ENCODE results near the gene GRID2.
"Not testable (repeated sequence)": the region's sequence is repeated elsewhere in the genome, so short reads cannot be mapped to it uniquely, and the experiment has no call there.

Gene GRID2

DNA sequence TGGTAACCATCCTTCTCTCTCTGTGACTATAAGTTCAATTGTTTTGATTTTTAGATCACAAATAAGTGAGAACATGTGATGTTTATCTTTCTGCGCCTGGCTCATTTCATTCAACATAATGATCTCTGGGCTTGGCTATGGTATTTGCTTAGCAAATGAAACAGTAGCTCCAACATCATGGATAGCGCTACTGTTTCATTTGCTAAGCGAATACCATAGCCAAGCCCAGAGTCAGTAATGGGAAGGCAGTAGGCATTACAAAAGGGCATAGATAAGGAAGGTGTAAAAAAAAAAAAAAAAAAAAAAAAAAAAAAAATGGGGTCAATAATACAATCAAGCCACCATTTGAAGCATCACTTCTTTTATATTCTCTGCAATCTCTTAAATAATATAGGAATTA is 1055.8 kb downstream of the GRID2 start:
- Mint-ChIP-seq H3K27ac (no peak overlapping the region), H3K27me3 (no peaks in the 10 kb centered on the region), H3K4me1 (no peaks in the 10 kb centered on the region), H3K4me3 (no peak overlapping the region), H3K9me3 (peaks cover 4 to 7% of the 10 kb centered on the region in 2 donors)
- ATAC-seq: no peak
- DNase-seq: no peak

DNA sequence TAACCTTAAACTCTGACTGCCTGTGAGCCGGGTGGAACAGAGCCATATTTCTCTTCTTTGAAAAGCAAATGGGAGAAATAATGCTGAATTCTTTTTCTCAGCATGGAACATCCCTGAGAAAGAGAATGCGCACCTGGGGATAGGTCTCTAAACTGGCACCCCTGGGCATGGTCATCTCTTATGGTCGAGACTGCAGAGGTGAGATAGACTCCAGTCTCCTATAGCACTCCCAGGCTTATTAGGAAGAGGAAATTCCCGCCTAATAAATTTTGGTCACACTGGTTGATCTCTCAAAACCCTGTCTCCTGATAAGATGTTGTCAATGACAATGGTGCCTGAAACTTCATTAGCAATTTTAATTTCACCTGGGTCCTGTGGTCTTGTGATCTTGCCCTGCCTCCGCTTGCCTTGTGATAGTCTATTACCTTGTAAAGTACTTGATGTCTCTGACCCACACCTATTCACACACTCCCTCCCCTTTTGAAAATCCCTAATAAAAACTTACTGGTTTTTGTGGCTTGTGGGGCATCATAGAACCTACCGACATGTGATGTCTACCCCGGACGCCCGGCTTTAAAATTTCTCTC is 1062.5 kb downstream of the GRID2 start:
- H3K4me3 Mint-ChIP-seq, H3K27me3 Mint-ChIP-seq, DNase-seq, ATAC-seq, H3K27ac Mint-ChIP-seq, H3K4me1 Mint-ChIP-seq: not testable (repeated sequence)
- peaks cover 16 to 18% of the 10 kb centered on the region in 2 donors for H3K9me3 Mint-ChIP-seq

DNA sequence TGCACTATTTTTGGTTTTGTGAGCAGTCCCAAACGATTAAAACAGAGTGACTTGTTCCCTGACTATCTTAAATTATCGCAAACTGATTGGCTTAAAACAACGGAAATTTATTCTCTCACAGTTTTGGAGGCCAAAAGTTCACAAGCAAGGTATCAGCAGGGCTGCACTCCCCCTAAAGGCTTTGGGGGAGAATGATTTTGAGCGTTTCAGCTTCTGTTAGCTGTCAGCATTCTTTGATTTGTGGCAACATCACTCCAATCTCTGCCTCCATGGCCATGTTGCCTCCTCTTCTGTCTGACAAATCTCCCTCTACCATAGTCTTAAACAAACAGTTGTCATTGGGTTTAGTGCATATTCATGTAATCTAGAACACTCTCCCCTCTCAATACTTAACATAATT is 1065.2 kb downstream of the GRID2 start:
- ATAC-seq (no peak), DNase-seq (no peak)
- no peak overlapping the region for H3K4me3 Mint-ChIP-seq
- no peak overlapping the region for H3K27ac Mint-ChIP-seq
- H3K4me1 Mint-ChIP-seq: no peaks in the 10 kb centered on the region
- peaks cover 9 to 14% of the 10 kb centered on the region in 2 donors for H3K9me3 Mint-ChIP-seq
- H3K27me3 Mint-ChIP-seq: no peaks in the 10 kb centered on the region

DNA sequence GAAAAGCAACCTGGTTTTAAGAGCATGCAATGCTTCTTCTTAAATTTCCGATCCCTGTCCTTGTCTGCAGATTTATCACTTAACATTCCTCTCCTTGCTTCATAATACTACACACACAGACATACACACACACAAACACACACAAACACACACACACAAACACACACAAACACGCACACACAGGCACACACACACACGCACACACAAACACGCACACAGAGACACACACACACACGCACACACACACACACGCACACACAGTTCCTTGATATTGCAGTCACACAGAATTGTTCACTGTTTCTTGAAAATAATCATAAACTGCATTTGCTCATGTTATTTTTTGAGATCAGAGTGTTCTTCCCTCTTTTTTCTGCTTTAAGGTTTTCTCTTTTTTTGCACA is 1066.5 kb downstream of the GRID2 start:
- DNase-seq (no peak), ATAC-seq (no peak)
- Mint-ChIP-seq H3K9me3 (peaks cover 9 to 14% of the 10 kb centered on the region in 2 donors), H3K27ac (no peak overlapping the region), H3K27me3 (no peaks in the 10 kb centered on the region), H3K4me3 (no peak overlapping the region), H3K4me1 (no peaks in the 10 kb centered on the region)

DNA sequence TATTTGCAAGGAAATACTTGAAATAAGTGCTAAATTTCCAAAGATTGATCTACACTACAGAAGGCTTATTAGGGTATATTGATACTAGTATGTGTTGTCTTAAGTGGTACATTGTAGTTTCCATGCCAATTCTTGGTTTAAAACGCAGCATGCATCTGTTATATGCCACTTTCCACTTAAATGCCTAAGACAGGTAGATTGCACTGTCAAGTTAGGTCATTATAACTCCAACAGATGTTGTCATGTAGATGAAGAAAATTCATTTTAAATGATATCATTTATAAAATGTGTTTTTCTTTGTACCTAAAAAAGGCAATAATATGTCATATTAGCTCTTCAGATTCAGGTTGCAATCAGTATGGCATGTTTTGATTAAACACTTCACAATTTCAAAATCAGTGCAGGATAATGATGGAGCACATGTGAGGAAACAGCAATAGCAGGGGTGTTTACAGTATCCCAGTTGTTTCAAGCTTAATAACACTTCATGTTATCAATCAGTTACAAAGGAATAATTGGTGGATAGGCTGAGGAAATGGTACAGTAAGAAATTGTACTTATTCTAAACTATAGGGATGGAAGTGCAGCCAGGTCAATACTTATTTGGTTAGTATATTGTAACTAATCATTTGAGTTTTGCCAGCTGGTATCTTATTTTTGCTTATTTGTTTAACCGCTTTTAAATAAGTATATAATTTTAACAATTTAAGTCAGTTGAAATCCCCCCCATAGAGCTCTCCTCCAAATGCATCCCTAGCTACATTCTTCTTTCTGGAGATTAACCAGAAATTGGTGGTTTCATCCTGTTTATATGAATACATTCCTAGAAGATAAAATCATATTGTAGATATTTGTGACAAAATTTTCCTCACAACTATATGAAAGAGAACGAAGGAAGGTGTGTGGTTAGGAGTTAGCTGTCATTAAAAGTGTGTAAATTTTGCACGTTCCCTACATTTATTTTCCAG is 1070.4 kb downstream of the GRID2 start:
- Mint-ChIP-seq H3K27me3 (no peaks in the 10 kb centered on the region), H3K4me3 (no peak overlapping the region), H3K9me3 (peaks cover 10 to 16% of the 10 kb centered on the region in 2 donors), H3K4me1 (no peaks in the 10 kb centered on the region), H3K27ac (no peak overlapping the region)
- DNase-seq (no peak), ATAC-seq (no peak)

DNA sequence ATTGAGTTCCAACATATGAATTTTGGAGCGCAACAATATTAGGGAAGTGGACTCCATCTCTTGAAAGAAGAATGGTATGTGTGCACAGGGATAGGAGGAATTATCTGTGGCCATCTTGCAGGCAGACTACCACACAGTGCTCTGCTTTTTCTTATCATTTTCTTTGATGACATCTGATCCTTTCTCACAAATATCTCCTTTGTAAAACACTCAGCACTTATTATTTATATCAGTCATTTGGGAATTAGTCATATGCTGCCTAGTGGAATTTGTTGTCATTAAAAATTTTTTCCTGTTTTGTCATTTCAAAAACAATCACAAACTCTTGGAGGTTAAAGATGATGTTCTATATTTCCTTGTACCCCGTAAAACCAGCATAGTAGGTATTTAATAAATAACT is 1080.5 kb downstream of the GRID2 start:
- Mint-ChIP-seq H3K4me1 (no peaks in the 10 kb centered on the region), H3K4me3 (no peak overlapping the region), H3K9me3 (peaks cover 0 to 8% of the 10 kb centered on the region in 2 donors), H3K27ac (no peak overlapping the region), H3K27me3 (no peaks in the 10 kb centered on the region)
- no peak for ATAC-seq
- no peak for DNase-seq

DNA sequence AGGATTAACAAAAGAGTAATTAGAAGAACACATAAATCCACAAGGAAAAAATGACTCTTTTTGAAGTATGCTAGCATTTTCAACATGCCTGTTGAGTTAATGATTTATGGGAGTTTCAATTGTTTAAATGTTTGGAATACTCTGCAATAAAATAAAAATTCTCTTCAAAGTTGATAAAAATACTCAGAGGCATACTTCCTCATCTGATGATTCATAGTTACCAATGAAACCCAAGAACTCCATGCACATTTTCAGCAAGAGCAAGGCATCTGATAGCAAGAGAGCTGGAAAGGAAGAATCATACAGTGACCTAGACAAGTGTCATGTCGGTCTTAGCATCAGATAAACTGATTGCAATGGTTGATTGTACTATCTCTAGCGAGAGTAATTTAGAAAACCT is 1081.1 kb downstream of the GRID2 start:
- Mint-ChIP-seq H3K9me3 (peaks cover 0 to 8% of the 10 kb centered on the region in 2 donors), H3K4me1 (no peaks in the 10 kb centered on the region), H3K4me3 (no peak overlapping the region), H3K27ac (no peak overlapping the region), H3K27me3 (no peaks in the 10 kb centered on the region)
- no peak for ATAC-seq
- DNase-seq: no peak

DNA sequence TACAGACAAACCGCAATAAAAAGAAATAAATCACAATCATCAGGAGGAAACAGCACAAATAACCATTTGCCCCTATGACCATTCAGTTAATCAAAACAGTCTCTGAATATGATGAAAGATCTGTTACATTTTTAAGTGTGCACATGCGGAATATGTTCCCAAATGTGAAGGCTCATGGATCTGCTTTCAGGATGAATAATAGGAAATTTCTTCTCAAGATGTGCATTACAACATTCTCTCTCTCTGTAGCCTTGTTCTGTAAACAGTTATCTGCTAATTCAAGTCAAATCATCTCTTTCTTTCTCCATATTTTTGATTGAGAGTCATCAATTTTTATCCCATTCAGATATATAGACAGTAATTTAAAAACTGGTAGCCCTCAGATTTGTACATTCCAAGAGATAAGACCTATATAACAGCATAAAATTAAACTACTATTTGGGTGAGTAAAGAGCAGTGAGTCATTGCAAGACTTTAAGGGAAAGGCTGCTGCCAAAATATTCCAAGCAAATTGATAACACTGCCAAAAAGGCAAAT is 1090.8 kb downstream of the GRID2 start:
- H3K27ac Mint-ChIP-seq: peak overlapping the region in 1 of 2 donors; percentile 72
- ATAC-seq (no peak), DNase-seq (no peak)
- H3K27me3 Mint-ChIP-seq: no peaks in the 10 kb centered on the region
- no peaks in the 10 kb centered on the region for H3K4me1 Mint-ChIP-seq
- no peak overlapping the region for H3K4me3 Mint-ChIP-seq
- peaks cover 6% of the 10 kb centered on the region in 2 donors for H3K9me3 Mint-ChIP-seq

DNA sequence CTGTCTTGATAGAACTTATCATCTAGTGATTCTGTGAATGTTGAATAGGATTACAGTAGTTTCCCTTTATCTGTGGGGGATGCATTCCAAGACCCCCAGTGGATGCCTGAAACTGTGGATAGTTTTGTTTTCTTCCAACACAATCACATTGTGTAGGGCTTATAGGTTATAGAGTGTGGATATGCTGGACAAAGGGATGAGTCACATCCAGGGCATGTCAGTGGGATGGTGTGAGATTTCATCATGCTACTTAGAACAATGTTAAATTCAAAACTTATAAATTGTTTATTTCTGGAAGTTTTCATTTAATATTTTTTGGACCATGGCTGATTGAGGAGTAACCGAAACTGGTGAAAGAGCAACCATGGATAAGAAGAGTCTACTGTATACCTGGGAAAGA is 1092.5 kb downstream of the GRID2 start:
- ATAC-seq (no peak), DNase-seq (no peak)

DNA sequence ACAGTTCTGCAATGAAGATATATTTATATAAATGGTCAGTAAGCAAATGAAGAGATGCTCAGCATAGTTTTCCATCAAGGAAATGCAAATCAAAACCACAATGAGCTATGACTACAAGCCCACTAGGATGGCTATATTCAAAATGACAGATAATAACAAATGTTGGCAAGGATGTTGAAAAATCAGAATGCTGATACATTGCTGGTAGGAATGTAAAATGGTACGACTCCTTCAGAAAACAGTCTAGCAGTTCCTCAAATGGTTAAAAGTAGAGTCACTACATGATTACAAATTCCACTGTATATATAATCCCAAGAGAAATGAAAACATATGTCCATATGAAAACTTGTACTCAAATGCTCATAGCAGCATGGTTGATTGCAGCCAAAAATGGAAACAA is 1099.8 kb downstream of the GRID2 start:
- Mint-ChIP-seq H3K9me3 (peaks cover 6 to 11% of the 10 kb centered on the region in 2 donors), H3K27me3 (no peaks in the 10 kb centered on the region), H3K27ac (no peak overlapping the region), H3K4me1 (no peaks in the 10 kb centered on the region), H3K4me3 (no peak overlapping the region)
- DNase-seq: no peak
- no peak for ATAC-seq

More for the DNA sequence above, 1092.5 kb downstream of the GRID2 start:
- H3K4me1 Mint-ChIP-seq: no peaks in the 10 kb centered on the region
- no peak overlapping the region for H3K27ac Mint-ChIP-seq
- H3K9me3 Mint-ChIP-seq: peaks cover 6 to 7% of the 10 kb centered on the region in 2 donors
- H3K4me3 Mint-ChIP-seq: no peak overlapping the region
- no peaks in the 10 kb centered on the region for H3K27me3 Mint-ChIP-seq

DNA sequence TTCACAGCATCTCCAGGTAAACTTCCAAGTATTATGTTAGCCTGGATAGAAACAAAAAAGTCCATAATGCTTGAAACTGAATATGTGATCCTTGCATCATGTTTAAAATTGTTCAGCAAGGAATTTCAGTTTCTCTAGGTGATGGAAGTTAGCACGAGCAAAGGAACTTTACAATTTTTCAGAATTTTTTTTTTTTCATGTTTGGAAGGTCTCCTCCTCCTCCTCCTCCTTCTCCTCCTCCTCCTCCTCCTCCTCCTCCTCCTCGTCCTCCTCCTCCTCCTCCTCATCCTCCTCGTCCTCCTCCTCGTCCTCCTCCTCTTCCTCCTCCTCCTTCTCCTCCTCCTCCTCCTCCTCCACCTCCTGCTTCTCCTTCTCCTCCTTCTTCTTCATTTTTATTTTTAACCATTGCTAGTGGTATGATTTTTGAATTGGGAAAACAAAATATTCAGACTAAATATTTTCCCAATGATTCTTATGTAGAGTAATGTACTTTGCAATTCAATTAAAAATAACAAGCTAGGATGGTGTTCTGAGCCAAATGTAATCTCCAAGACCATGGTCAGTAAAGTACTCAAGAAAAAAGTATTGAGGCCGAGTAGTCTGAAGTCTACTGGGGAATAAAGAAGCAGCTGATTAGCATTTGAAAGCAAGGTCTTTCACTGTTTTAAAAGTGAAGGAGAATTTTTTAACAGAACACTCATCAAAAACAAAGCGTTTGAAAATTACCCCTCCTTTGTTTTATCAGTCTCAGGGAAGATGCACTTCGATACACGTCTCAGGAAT is 1103.9 kb downstream of the GRID2 start:
- DNase-seq (no peak), ATAC-seq (no peak)
- Mint-ChIP-seq H3K4me3 (no peak overlapping the region), H3K27ac (no peak overlapping the region), H3K9me3 (peaks cover 4 to 5% of the 10 kb centered on the region in 2 donors), H3K4me1 (no peaks in the 10 kb centered on the region), H3K27me3 (no peaks in the 10 kb centered on the region)

DNA sequence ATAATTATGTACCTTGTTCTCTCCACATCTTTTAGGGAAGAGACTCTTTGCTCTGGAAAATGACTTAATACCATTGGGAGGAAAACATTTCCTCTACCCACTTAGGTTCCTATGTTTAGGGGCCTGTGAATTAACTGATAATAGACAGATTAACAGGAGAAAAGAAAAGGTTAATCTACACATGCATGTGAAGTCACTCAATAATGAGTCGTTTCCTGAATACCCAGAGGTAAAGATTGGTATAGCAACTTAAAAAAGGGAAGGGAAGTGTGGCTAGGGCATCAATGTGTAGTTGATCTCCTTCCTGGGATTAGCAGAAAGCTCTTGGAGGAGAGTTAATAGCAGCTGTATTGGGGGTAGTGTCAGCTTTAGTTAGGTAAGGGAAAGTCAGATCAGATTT is 1105.3 kb downstream of the GRID2 start:
- ATAC-seq (no peak), DNase-seq (no peak)
- H3K4me3 Mint-ChIP-seq: no peak overlapping the region
- no peaks in the 10 kb centered on the region for H3K27me3 Mint-ChIP-seq
- no peaks in the 10 kb centered on the region for H3K4me1 Mint-ChIP-seq
- H3K27ac Mint-ChIP-seq: no peak overlapping the region
- H3K9me3 Mint-ChIP-seq: peaks cover 6 to 7% of the 10 kb centered on the region in 2 donors

DNA sequence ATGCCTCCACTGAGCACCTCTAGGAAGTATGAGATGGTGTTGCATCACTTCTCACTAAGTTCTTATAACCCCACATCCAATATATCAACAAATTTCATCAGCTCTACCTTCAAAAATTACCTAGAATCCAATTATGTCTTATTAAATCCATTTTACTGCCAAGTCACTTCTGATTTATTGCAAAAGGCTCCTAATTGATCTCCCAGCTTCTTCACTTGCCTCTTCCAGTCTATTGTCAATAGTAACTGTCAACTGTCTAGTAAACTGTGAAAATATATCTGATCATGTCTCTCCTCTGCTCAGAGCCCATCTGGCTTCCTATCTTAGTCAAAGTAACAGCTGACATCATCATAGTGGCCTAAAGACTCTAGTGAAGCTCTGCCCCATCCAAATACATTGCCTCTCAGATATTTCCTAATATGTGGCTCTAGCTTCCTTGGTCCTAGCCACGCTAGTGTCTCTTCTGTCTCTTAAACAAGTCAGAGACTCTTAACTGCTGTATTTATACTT is 1110.3 kb downstream of the GRID2 start:
- H3K4me1 Mint-ChIP-seq: no peaks in the 10 kb centered on the region
- H3K4me3 Mint-ChIP-seq: no peak overlapping the region
- no peak for DNase-seq
- no peaks in the 10 kb centered on the region for H3K27me3 Mint-ChIP-seq
- peaks cover 6 to 11% of the 10 kb centered on the region in 2 donors for H3K9me3 Mint-ChIP-seq
- no peak overlapping the region for H3K27ac Mint-ChIP-seq
- ATAC-seq: no peak

DNA sequence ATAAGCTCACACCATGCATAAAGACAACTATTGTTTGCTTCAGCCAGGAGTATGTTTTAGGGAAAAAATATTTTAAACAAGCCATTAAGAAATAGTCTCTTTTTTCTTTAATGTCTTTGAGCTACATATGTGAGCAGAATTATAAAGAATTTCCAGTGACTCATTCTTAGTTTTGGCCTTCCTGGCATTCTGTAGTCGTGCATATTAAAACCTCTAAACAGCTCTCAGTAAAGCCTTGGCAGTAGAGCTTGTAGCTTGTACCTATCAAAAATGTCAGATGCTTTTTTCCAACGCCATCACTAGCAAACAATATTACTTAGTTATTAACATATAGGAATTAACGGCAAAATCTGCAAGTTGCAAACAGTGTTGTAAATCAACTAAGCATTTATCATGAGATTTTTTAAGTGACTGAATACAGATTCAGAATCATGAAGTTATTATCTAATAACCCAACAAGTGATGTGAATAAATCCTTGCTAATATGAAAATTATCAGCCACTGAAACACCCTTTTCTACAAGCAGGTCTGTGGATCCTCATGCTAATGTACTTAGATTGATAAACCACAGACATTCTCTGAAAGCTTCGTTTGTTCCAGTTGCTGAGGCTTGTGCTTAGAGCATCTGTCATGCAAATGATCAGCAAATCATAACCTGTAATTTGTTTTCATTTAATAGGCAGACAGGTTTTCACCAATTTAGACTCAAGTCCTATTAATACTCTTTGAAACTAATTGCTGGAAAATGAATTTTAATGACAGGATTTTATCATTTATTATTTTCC is 1112.8 kb downstream of the GRID2 start:
- H3K9me3 Mint-ChIP-seq: peaks cover 5 to 6% of the 10 kb centered on the region in 2 donors
- H3K27me3 Mint-ChIP-seq: no peaks in the 10 kb centered on the region
- H3K4me1 Mint-ChIP-seq: no peaks in the 10 kb centered on the region
- H3K27ac Mint-ChIP-seq: no peak overlapping the region
- no peak for ATAC-seq
- H3K4me3 Mint-ChIP-seq: no peak overlapping the region
- no peak for DNase-seq

DNA sequence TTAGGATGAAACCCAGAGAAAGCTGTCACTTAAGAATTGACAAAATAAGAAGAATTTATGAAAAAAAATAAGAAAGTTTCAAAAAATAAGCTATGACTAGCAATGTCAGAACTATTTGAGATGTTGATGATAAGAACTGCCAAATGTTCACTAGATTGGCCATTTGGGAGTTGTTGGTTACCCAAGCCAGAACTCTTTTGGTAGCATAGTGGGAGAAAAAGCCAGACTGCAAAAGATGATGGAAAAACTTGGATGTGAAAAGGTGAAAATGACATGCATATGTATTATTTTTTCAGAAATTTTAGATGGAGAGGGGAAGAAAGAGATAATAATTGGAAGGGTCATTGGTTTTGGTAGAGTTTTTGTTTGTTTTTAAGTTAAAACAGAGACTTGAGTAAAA is 1127.6 kb downstream of the GRID2 start:
- Mint-ChIP-seq H3K27ac (no peak overlapping the region), H3K4me3 (no peak overlapping the region), H3K4me1 (no peaks in the 10 kb centered on the region), H3K27me3 (no peaks in the 10 kb centered on the region), H3K9me3 (peaks cover 5 to 17% of the 10 kb centered on the region in 2 donors)
- no peak for ATAC-seq
- no peak for DNase-seq
